Suprapubic skin (tissue), 4 donors: ENCODE data around the gene ACAD11. TPM values are rescaled to one million over a fixed set of nuclear protein-coding genes. Genes with fewer than 3 reads are reported as not detected.

Source experiments
- DNase-seq, 2 donors: peaks; one replicate each; pipeline ENCODE4 v3.0.0-alpha.2; 2019; ENCODE audit warnings: low spot score in 2 of 2
- H3K27ac ChIP-seq: fragments of 200-600 bp; sonication (generic); one replicate; pipeline ENCODE4 v1.5.1; 2019
- H3K27me3 ChIP-seq: fragments of 200-600 bp; sonication (generic); one replicate; pipeline ENCODE4 v1.5.1; 2019
- H3K36me3 ChIP-seq: fragments of 200-600 bp; sonication (generic); one replicate; pipeline ENCODE4 v1.5.1; 2019
- H3K4me1 ChIP-seq: fragments of 200-600 bp; sonication (generic); one replicate; pipeline ENCODE4 v1.5.1; 2019
- H3K4me3 ChIP-seq: fragments of 200-600 bp; sonication (generic); one replicate; pipeline ENCODE4 v1.5.1; 2019; ENCODE audit warnings: mild to moderate bottlenecking
- H3K9me3 ChIP-seq: fragments of 200-600 bp; sonication (generic); one replicate; pipeline ENCODE4 v1.5.1; 2019
- CTCF ChIP-seq, 2 donors: fragments of 200-600 bp in 1 of 2; fragments of 450-650 bp in 1 of 2; sonication (generic) in 1 of 2; IDR thresholded peaks; one replicate each; pipeline ENCODE4 v1.5.1; 2016 to 2019; ENCODE audit warnings: antibody characterized with exemption in 2 of 2, mild to moderate bottlenecking in 1 of 2, moderate library complexity in 1 of 2
- EP300 ChIP-seq: sonication (generic); formaldehyde crosslinking; IDR thresholded peaks from one replicate; pipeline ENCODE4 v1.6.1; 2017; ENCODE audit warnings: antibody characterized with exemption
- POLR2A ChIP-seq, 2 donors: fragments of 450-650 bp; IDR thresholded peaks; one replicate each; pipeline ENCODE4 v1.6.1; 2017; ENCODE audit warnings: antibody characterized with exemption in 2 of 2, mild to moderate bottlenecking in 2 of 2, moderate library complexity in 2 of 2
- POLR2AphosphoS5 ChIP-seq, 3 donors: sonication (generic); formaldehyde crosslinking; IDR thresholded peaks; one replicate each; pipeline ENCODE4 v1.6.1; 2017; ENCODE audit warnings: antibody characterized with exemption in 3 of 3
- WGBS: methylation state at CpG from one replicate; pipeline ENCODE4 v1.1.5; 2018; 5-methylcytosine and 5-hydroxymethylcytosine counted together
- total RNA-seq, 4 donors: library from RNA; depleted of rRNA; stranded (reverse); fragments of >200 nt; gene quantifications; one replicate each; pipeline ENCODE4 v1.1.0, GENCODE V29; 2016

The ACAD11 gene
- total RNA-seq, 4 donors from 2014 or later, result 18.2 to 112 (median 23.3) TPM

GRCh38 chr3:132549169-132549568 lies 110.4 kb downstream of the ACAD11 start:
- H3K36me3 ChIP-seq, result no peaks in the 10 kb centered on the region
- H3K9me3 ChIP-seq, result no peaks in the 10 kb centered on the region
- TF ChIP-seq EP300 (no peak), CTCF (IDR thresholded peaks at IDR 0.05) (no peak), POLR2AphosphoS5 (IDR thresholded peaks at IDR 0.05) (no peak), POLR2A (IDR thresholded peaks at IDR 0.05) (no peak)
- H3K27ac ChIP-seq, result no peak overlapping the region
- 94% methylated on average over 8 of the region's 8 CpGs for WGBS
- H3K27me3 ChIP-seq, result no peaks in the 10 kb centered on the region
- DNase-seq, result no peak
- H3K4me3 ChIP-seq, result no peak overlapping the region
- peaks cover 22% of the 10 kb centered on the region for H3K4me1 ChIP-seq

- no peak for DNase-seq
- peaks cover 28% of the 10 kb centered on the region for H3K4me1 ChIP-seq
- H3K9me3 ChIP-seq, result no peaks in the 10 kb centered on the region
- no peak overlapping the region for H3K4me3 ChIP-seq
- 59% methylated on average over 3 of the region's 3 CpGs for WGBS
- no peaks in the 10 kb centered on the region for H3K27me3 ChIP-seq
- H3K36me3 ChIP-seq, result peaks cover 5% of the 10 kb centered on the region
- TF ChIP-seq POLR2A (IDR thresholded peaks at IDR 0.05) (no peak), CTCF (IDR thresholded peaks at IDR 0.05) (no peak), EP300 (no peak), POLR2AphosphoS5 (IDR thresholded peaks at IDR 0.05) (no peak)
- H3K27ac ChIP-seq, result no peak overlapping the region
Observed at GRCh38 chr3:132545471-132545870, 114.1 kb downstream of the ACAD11 start.

GRCh38 chr3:132544130-132544529 lies 115.5 kb downstream of the ACAD11 start:
- Histone ChIP-seq H3K4me1 (peaks cover 20% of the 10 kb centered on the region), H3K4me3 (no peak overlapping the region), H3K9me3 (no peaks in the 10 kb centered on the region), H3K36me3 (peaks cover 19% of the 10 kb centered on the region), H3K27me3 (no peaks in the 10 kb centered on the region), H3K27ac (no peak overlapping the region)
- TF ChIP-seq POLR2AphosphoS5 (IDR thresholded peaks at IDR 0.05) (no peak), POLR2A (IDR thresholded peaks at IDR 0.05) (no peak), CTCF (IDR thresholded peaks at IDR 0.05) (no peak), EP300 (no peak)
- 86% methylated on average over 2 of the region's 2 CpGs for WGBS
- no peak for DNase-seq

GRCh38 chr3:132543011-132543739 lies 116.4 kb downstream of the ACAD11 start:
- Histone ChIP-seq H3K4me1 (peaks cover 20% of the 10 kb centered on the region), H3K4me3 (no peak overlapping the region), H3K36me3 (peaks cover 27% of the 10 kb centered on the region), H3K27ac (peak overlapping the region; percentile 12), H3K9me3 (no peaks in the 10 kb centered on the region), H3K27me3 (no peaks in the 10 kb centered on the region)
- TF ChIP-seq POLR2A (IDR thresholded peaks at IDR 0.05) (no peak), POLR2AphosphoS5 (IDR thresholded peaks at IDR 0.05) (no peak), EP300 (no peak), CTCF (IDR thresholded peaks at IDR 0.05) (no peak)
- no peak for DNase-seq
- 60% methylated on average over 2 of the region's 2 CpGs for WGBS

GRCh38 chr3:132542577-132542976 lies 117.0 kb downstream of the ACAD11 start:
- TF ChIP-seq POLR2A (IDR thresholded peaks at IDR 0.05), result no peak
- no peak for TF ChIP-seq CTCF (IDR thresholded peaks at IDR 0.05)
- no peak for TF ChIP-seq POLR2AphosphoS5 (IDR thresholded peaks at IDR 0.05)
- no peak for TF ChIP-seq EP300
- peaks cover 33% of the 10 kb centered on the region for H3K36me3 ChIP-seq
- DNase-seq, result no peak
- WGBS, result 50% methylated on average over 2 of the region's 2 CpGs
- H3K4me1 ChIP-seq, result peaks cover 20% of the 10 kb centered on the region
- no peaks in the 10 kb centered on the region for H3K9me3 ChIP-seq
- H3K27ac ChIP-seq, result no peak overlapping the region
- no peak overlapping the region for H3K4me3 ChIP-seq
- H3K27me3 ChIP-seq, result no peaks in the 10 kb centered on the region
